GM12878 (cell line): ENCODE results near the gene CTSA. TPM values are rescaled to one million over a fixed set of nuclear protein-coding genes. Genes with fewer than 3 reads are reported as not detected.

Source experiments
- ATAC-seq: fragments of 200-7000 bp; cut with Tn5 transposase; 3 replicates; pipeline ENCODE4 v1.9.1; 2020; ENCODE audit warnings: mild to moderate bottlenecking, moderate library complexity
- BruUV-seq: library from RNA; stranded (reverse); fragments of 400-500 nt; replicated peaks from 2 replicates; lab custom pipeline; 2021; lab: Mats Ljungman, UMichigan
- CTCF ChIA-PET: fragments of 300-600 bp; sonication (Branson Sonifier 250); formaldehyde crosslinking; extraction: SDS; loops from one replicate; lab custom pipeline; 2021; ENCODE audit warnings: inconsistent platforms; lab: Yijun Ruan, JAX
- POLR2A ChIA-PET: fragments of 350-600 bp; formaldehyde crosslinking; extraction: SDS; loops from one replicate; lab custom pipeline; 2021; ENCODE audit warnings: inconsistent platforms; lab: Charles Lee
- RAD21 ChIA-PET: fragments of 300-600 bp; sonication (Branson Sonifier 250); formaldehyde crosslinking; loops from one replicate; lab custom pipeline; 2023; ENCODE audit warnings: antibody characterized with exemption; ENCODE audit not compliant: unreplicated experiment; lab: Charles Lee
- SMC1A ChIA-PET: fragments of 300-600 bp; sonication (Branson Sonifier 250); formaldehyde crosslinking; loops from one replicate; lab custom pipeline; 2023; ENCODE audit not compliant: unreplicated experiment, uncharacterized antibody; lab: Charles Lee
- DNase-seq: peaks from one replicate; pipeline ENCODE4 v3.0.0-alpha.2; 2011; ENCODE audit warnings: low read depth, low spot score
- FAIRE-seq: peaks from 3 replicates; lab custom pipeline; 2011; peaks lifted over from hg19 to GRCh38; lab: Jason Lieb, UNC
- H2AFZ ChIP-seq: 2 replicates; pipeline ENCODE4 v1.6.0; 2011; ENCODE audit warnings: low read depth, low read length, control low read depth; ENCODE audit not compliant: control insufficient read depth
- H3K27ac ChIP-seq: 2 replicates; pipeline ENCODE4 v1.5.1; 2011; ENCODE audit warnings: control low read depth; ENCODE audit not compliant: control insufficient read depth, insufficient read depth
- H3K27me3 ChIP-seq, 2 experiments: replicated peaks in 1 of 2; 2 replicates each; pipeline versions ENCODE4 v1.6.0 to v1.6.1; 2011; ENCODE audit warnings: low read length in 1 of 2; ENCODE audit not compliant: control insufficient read depth in 2 of 2, insufficient read depth in 2 of 2
- H3K36me3 ChIP-seq, 2 experiments: 2 replicates each; pipeline ENCODE4 v1.5.1; 2011; ENCODE audit warnings: low read length in 1 of 2; ENCODE audit not compliant: control insufficient read depth in 2 of 2, insufficient read depth in 2 of 2
- H3K4me1 ChIP-seq: 2 replicates; pipeline ENCODE4 v1.6.1; 2011; ENCODE audit warnings: mild to moderate bottlenecking, low read length, moderate library complexity, mixed read lengths; ENCODE audit not compliant: control insufficient read depth, insufficient read depth
- H3K4me2 ChIP-seq: 2 replicates; pipeline ENCODE4 v1.6.0; 2011; ENCODE audit warnings: control low read depth; ENCODE audit not compliant: control insufficient read depth, insufficient read depth
- H3K4me3 ChIP-seq: fragments of 200-600 bp; sonication (generic); 2 replicates; pipeline ENCODE4 v1.5.1; 2016
- H3K79me2 ChIP-seq: 2 replicates; pipeline ENCODE4 v1.6.0; 2011; ENCODE audit warnings: low read length; ENCODE audit not compliant: control insufficient read depth, insufficient read depth
- H3K9ac ChIP-seq: 2 replicates; pipeline ENCODE4 v1.8.0; 2011; ENCODE audit warnings: low read length, control low read depth, mixed read lengths; ENCODE audit not compliant: control insufficient read depth, insufficient read depth
- H3K9me3 ChIP-seq: replicated peaks from 3 replicates; pipeline ENCODE4 v1.5.1; 2011; ENCODE audit warnings: mild to moderate bottlenecking, low read length; ENCODE audit not compliant: control insufficient read depth, insufficient read depth
- H4K20me1 ChIP-seq: 2 replicates; pipeline ENCODE4 v1.6.0; 2011; ENCODE audit not compliant: control insufficient read depth, insufficient read depth
- CEBPB ChIP-seq, 2 experiments: fragments of 150-350 bp in 1 of 2; IDR thresholded peaks; 2 replicates each; pipeline ENCODE4 v1.6.1; 2012 to 2014; ENCODE audit warnings: low read depth in 2 of 2, low read length in 2 of 2, borderline replicate concordance in 1 of 2, inconsistent platforms in 1 of 2
- CREM ChIP-seq: IDR thresholded peaks from 2 replicates; pipeline ENCODE4 v1.6.1; 2014; ENCODE audit warnings: antibody characterized with exemption, low read depth
- HCFC1 ChIP-seq: fragments of 150-350 bp; IDR thresholded peaks from 2 replicates; pipeline ENCODE4 v1.6.1; 2014; ENCODE audit warnings: low read length
- POLR2AphosphoS2 ChIP-seq: IDR thresholded peaks from 2 replicates; pipeline ENCODE4 v1.6.1; 2011; ENCODE audit warnings: low read depth, mild to moderate bottlenecking, low read length, improper control_type of control experiment, moderate library complexity
- POLR2AphosphoS5 ChIP-seq: IDR thresholded peaks from 2 replicates; pipeline ENCODE4 v1.6.1; 2011; ENCODE audit warnings: mild to moderate bottlenecking, low read length, inconsistent platforms
- POU2F2 ChIP-seq: IDR thresholded peaks from 3 replicates; pipeline ENCODE4 v1.6.1; 2011; ENCODE audit warnings: low read depth, mild to moderate bottlenecking, low read length, borderline replicate concordance
- RBBP5 ChIP-seq: fragments of 200-600 bp; sonication (generic); conservative IDR thresholded peaks from 2 replicates; pipeline ENCODE4 v1.6.1; 2016
- RCOR1 ChIP-seq: conservative IDR thresholded peaks from 2 replicates; pipeline ENCODE4 v1.6.1; 2012; ENCODE audit warnings: low read depth, low read length, improper control_type of control experiment
- SMARCA5 ChIP-seq: fragments of 450-650 bp; IDR thresholded peaks from 2 replicates; pipeline ENCODE4 v1.6.1; 2017; ENCODE audit warnings: mild to moderate bottlenecking
- YY1 ChIP-seq: IDR thresholded peaks from 2 replicates; pipeline ENCODE4 v1.6.1; 2011; ENCODE audit warnings: low read depth, mild to moderate bottlenecking, low read length
- ZNF384 ChIP-seq: IDR thresholded peaks from 2 replicates; pipeline ENCODE4 v1.6.1; 2012; ENCODE audit warnings: low read depth, mild to moderate bottlenecking, low read length, improper control_type of control experiment, borderline replicate concordance
- ZNF622 ChIP-seq: fragments of 450-650 bp; IDR thresholded peaks from 2 replicates; pipeline ENCODE4 v1.6.1; 2017; ENCODE audit warnings: mild to moderate bottlenecking, inconsistent platforms
- WGBS: methylation state at CpG from one replicate; pipeline ENCODE4 v1.1.6; 2016; ENCODE audit warnings: low lambda C conversion rate; ENCODE audit not compliant: insufficient replicate concordance, insufficient coverage; ENCODE audit errors: missing lambda C conversion rate; 5-methylcytosine and 5-hydroxymethylcytosine counted together
- in situ Hi-C: fragments of 300-500 bp; cut with MboI; formaldehyde crosslinking; loops from 9 replicates; pipeline ENCODE4 v1.14.3; 2018; ENCODE audit warnings: mixed read lengths
- intact Hi-C: fragments of 100-400 bp; cut with micrococcal nuclease; formaldehyde crosslinking; loops from one replicate; pipeline ENCODE4 v1.14.2; 2022; ENCODE audit not compliant: unreplicated experiment
- polyA plus RNA-seq, 11 experiments: library from polyadenylated mRNA; depleted of rRNA in 4 of 11; unstranded in 6 of 11; stranded (reverse) in 5 of 11; fragments of >200 nt; fragmentation: Nextera tagmentation in 4 of 11; fragmentation: Illumina TruSeq in 1 of 11; extraction: Ambion mirVana in 4 of 11; extraction: Trizol in 1 of 11; gene quantifications; 1 replicate in 1 of 11; 2 replicates in 10 of 11; pipeline versions ENCODE4 v1.2.1 to v1.2.3, GENCODE V29; 2011 to 2016; ENCODE audit warnings: inconsistent platforms in 2 of 11, missing spikeins in 2 of 11, low read depth in 1 of 11
- total RNA-seq, 4 experiments: library from RNA; depleted of rRNA in 3 of 4; stranded (reverse); fragments of >200 nt in 3 of 4; fragmentation: Illumina TruSeq in 1 of 4; extraction: Trizol in 1 of 4; gene quantifications; 2 replicates each; pipeline versions ENCODE4 v1.2.1 to v1.2.3, GENCODE V29; 2013 to 2021
- TF ChIP-seq, protein P1 (sequence below): fragments of 450-650 bp; IDR thresholded peaks from 2 replicates; pipeline ENCODE4 v1.6.1; 2017; ENCODE audit warnings: mild to moderate bottlenecking, low read depth, inconsistent platforms; ENCODE audit not compliant: poor library complexity, severe bottlenecking
- TF ChIP-seq, protein P2 (sequence below): fragments of 150-350 bp; IDR thresholded peaks from 2 replicates; pipeline ENCODE4 v1.6.1; 2016; ENCODE audit warnings: low read depth, low read length

CTSA gene
- total and polyA plus RNA-seq, 10 of the 15 experiments (the other 5 are each of a cell fraction or from before 2014, with no cell fraction given): 7.1 to 67.0 (median 36.2) TPM

DNA sequence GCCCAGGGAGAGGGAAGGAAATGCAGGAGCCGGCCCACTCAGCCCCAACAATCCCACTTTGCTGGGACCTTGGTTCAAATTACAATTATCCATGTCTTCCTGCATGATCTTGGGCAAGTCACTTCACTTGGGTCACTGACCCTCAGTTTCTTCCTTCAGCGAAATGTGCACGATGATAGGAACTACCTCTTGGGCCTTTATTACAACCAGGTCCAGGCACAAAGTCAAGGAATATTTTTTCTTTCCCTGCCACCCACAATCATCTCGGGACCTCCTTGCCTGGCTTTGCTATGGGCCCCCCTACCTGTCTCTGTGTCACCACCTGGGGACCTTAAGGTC, 21.2 kb downstream of the CTSA start:
- Histone ChIP-seq H3K27me3 (no peaks in the 10 kb centered on the region), H3K4me1 (peaks cover 15% of the 10 kb centered on the region), H2AFZ (peak overlapping the region; percentile 90), H3K9ac (peak overlapping the region; percentile 26), H3K27ac (no peak overlapping the region), H3K4me3 (peak overlapping the region; percentile 77; the same call in 1 of the 2 replicates), H3K4me2 (peak overlapping the region; percentile 99), H3K9me3 (no peaks in the 10 kb centered on the region), H3K79me2 (no peaks in the 10 kb centered on the region), H3K36me3 (no peaks in the 10 kb centered on the region), H4K20me1 (no peaks in the 10 kb centered on the region)
- no peak for FAIRE-seq
- no peak for ATAC-seq
- 13% methylated on average over 4 of the region's 4 CpGs for WGBS
- ChIA-PET RAD21 (interaction anchor here (0.6 kb wide), 1 partner anchor 1438 kb away, joined by 3 read pairs; no protein-coding TSS in a partner anchor), SMC1A (interaction anchor here (1.1 to 3.5 kb wide), 2 partner anchors 20 to 49 kb away, joined by 3 to 12 read pairs; partner anchors contain the start of genes CTSA and NEURL2), CTCF (no interaction called here), POLR2A (interaction anchor here (0.7 to 3.9 kb wide), 2 partner anchors 22 to 48 kb away, joined by 3 to 32 read pairs; partner anchors contain the start of gene PCIF1)
- TF ChIP-seq CREM (no peak), POLR2AphosphoS2 (no peak), RCOR1 (no peak), POLR2AphosphoS5 (no peak), CEBPB (IDR thresholded peaks at IDR 0.05; ENCODE audit: borderline replicate concordance in 1 of 2, low read depth in 2 of 2, low read length in 2 of 2) (no peak), HCFC1 (no peak), RBBP5 (no peak), ZNF384 (no peak), POU2F2 (no peak), SMARCA5 (no peak), YY1 (no peak), ZNF622 (no peak)
- TF ChIP-seq, protein P1, sequence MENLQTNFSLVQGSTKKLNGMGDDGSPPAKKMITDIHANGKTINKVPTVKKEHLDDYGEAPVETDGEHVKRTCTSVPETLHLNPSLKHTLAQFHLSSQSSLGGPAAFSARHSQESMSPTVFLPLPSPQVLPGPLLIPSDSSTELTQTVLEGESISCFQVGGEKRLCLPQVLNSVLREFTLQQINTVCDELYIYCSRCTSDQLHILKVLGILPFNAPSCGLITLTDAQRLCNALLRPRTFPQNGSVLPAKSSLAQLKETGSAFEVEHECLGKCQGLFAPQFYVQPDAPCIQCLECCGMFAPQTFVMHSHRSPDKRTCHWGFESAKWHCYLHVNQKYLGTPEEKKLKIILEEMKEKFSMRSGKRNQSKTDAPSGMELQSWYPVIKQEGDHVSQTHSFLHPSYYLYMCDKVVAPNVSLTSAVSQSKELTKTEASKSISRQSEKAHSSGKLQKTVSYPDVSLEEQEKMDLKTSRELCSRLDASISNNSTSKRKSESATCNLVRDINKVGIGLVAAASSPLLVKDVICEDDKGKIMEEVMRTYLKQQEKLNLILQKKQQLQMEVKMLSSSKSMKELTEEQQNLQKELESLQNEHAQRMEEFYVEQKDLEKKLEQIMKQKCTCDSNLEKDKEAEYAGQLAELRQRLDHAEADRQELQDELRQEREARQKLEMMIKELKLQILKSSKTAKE: no peak
- TF ChIP-seq, protein P2, sequence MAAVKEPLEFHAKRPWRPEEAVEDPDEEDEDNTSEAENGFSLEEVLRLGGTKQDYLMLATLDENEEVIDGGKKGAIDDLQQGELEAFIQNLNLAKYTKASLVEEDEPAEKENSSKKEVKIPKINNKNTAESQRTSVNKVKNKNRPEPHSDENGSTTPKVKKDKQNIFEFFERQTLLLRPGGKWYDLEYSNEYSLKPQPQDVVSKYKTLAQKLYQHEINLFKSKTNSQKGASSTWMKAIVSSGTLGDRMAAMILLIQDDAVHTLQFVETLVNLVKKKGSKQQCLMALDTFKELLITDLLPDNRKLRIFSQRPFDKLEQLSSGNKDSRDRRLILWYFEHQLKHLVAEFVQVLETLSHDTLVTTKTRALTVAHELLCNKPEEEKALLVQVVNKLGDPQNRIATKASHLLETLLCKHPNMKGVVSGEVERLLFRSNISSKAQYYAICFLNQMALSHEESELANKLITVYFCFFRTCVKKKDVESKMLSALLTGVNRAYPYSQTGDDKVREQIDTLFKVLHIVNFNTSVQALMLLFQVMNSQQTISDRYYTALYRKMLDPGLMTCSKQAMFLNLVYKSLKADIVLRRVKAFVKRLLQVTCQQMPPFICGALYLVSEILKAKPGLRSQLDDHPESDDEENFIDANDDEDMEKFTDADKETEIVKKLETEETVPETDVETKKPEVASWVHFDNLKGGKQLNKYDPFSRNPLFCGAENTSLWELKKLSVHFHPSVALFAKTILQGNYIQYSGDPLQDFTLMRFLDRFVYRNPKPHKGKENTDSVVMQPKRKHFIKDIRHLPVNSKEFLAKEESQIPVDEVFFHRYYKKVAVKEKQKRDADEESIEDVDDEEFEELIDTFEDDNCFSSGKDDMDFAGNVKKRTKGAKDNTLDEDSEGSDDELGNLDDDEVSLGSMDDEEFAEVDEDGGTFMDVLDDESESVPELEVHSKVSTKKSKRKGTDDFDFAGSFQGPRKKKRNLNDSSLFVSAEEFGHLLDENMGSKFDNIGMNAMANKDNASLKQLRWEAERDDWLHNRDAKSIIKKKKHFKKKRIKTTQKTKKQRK: no peak
- no TSS peak for BruUV-seq
- no peak for DNase-seq
- intact Hi-C loops (no loop called here), in situ Hi-C loops (no loop called here)
